NCI-H82 treated with DMSO at 0.1 percent for 48 hours (cell line): ENCODE results near the gene FIGLA.
"Not testable (repeated sequence)": the region's sequence is repeated elsewhere in the genome, so short reads cannot be mapped to it uniquely, and the experiment has no call there.

Source experiments
- DNase-seq: peaks from one replicate; lab custom pipeline; 2025; ENCODE audit not compliant: unreplicated experiment; lab: John Stamatoyannopoulos, UW

The FIGLA gene

DNA sequence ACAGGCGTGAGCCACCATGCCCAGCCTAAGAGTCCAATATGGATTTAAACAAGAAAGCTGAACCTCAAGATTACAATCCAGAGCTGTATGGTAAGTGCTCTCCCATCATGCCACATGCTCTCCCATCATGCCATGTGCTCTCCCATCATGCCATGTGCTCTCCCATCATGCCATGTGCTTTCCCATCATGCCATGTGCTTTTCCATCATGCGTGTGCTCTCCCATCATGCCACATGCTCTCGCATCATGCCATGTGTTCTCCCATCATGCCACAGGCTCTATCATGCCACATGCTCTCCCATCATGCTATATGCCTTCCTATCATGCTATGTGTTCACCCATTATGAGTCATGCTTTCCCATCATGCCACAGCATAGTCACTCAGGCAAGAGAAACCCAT lies 43.2 kb downstream of the FIGLA start:
- no peak for DNase-seq

DNA sequence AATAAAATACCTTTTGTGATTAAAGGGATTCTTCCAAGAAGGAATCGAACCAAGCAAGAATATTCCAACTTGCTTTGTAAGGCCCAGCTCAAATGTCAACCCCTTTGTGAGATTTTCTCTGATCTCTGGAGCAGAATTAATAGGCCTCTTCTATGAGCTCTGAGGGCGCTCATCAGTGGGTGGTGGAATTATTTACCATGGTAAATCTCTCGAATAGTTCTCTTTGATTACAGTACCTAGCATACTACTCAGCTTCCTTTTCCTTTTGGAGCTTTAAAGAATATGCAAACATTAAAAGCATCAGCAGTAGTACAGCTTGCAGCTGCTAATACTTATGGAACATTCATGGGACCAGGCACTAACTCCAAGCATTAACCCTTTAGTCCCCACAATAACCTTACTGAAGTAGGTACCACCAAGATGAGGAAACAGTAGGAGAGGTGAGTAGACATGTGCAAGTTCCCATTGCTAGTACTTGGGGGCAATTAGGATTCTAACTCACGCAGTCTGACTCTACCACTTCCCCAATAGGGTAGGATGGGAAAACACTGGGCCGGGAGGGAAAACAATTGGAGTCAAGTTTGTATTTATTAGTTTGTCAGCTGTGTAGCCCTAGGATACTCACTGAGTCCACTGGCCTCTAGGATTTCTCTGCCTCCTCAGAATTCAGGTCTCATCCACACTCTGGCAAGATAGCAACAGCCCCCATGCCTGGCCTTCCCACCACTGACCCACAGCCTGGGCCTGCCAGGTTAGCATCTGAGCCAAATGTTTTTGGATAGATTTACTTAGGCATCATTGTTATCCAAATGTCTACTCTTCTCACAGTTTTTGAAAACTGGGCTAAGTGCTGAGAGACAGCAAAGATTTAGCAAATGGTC lies 44.1 kb downstream of the FIGLA start:
- DNase-seq: no peak

DNA sequence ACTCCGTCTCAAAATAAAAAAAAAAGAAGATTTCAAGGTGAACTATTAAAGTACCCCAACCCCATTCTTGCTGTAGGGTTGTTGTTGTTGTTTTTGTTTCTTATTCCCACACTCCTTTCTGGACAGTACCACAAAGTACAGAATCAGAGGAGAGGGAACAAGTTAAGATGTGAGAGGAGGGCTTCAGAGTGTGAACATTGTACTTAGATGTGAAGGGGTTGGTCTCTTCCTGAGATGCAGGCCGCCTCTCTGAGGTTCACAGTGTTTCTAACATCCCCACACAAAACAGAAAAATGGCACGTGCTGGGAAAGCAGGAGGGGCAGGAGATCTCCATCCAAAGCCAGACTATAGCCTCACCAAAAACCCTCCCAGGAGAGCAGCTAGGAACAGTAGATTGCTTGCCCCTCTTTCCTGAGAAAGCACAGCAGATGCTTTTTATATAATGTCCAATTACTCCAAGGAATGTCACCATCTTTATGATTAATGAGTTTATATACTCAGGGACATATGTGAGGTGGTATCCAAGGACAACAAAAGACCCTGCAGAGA lies 45.1 kb downstream of the FIGLA start:
- no peak for DNase-seq

DNA sequence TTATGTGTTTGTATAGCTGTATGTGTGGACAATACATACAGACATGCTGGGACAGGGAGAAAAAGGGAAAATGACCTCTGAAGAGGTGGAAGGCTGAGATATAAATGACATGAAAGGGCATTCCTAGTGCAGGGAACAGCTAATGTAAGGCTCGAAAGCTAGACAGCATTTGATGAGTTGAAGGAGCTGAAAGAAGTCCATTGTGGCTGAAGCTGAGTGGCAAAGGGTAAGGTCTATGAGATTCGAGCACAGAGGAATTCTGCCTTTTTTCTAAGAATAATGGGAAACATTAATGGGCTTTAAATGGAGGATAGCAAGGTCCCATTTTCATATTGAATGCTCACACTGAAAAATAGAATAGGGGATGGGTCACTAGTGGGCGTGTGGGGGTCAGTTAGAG lies 46.0 kb downstream of the FIGLA start:
- no peak for DNase-seq

DNA sequence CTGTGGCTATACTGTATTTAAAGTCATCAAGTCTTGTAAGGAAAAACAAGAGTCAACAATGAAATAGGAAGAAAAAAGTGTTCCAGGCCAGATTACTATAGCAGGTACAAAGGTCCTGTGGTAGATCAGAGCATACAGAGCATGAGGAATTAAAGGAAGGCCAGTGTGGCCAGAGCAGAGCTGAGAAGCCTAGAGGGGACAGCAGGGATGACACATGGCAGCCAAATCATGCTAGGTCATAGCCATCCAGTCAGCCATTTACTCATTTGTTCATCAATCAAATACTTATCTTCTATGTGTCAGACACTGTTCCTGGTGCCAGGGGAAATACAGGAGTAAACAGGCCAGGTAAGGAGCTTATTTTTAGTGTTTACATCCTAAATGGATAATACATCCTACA lies 46.8 kb downstream of the FIGLA start:
- DNase-seq: no peak

DNA sequence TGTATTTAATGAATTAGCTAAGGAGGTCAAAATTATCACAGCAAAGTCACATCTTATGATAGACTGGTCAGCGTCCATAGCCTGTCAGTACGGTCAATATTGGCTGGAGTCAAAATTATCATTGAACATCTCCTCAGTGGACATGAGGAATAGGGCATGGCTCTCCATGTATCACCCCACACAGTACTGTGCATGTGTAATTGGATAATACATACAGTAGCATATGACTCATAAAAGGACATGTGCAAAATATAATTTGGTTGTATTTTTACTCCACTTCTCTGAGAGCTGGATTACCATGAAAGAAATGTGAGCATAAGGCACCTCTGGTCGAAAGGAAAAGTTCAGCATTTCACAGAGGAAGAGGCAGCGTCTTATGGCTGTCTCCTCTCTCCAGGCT lies 47.4 kb downstream of the FIGLA start:
- DNase-seq: no peak

DNA sequence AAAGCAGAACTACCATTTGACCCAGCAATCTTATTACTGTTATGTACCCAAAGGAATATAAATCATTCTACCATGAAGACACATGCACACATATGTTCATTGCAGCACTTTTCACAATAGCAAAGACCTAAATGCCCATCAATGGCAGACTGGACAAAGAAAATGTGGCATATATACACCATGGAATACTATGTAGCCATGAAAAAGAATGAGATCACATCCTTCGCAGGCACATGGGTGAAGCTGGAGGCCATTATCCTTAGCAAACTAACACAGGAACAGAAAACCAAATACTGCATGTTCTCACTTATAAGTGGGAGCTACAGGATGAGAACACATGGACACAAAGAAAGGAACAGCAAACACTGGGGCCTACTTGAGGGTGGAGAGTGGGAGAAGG lies 51.0 kb downstream of the FIGLA start:
- DNase-seq: not testable (repeated sequence)

DNA sequence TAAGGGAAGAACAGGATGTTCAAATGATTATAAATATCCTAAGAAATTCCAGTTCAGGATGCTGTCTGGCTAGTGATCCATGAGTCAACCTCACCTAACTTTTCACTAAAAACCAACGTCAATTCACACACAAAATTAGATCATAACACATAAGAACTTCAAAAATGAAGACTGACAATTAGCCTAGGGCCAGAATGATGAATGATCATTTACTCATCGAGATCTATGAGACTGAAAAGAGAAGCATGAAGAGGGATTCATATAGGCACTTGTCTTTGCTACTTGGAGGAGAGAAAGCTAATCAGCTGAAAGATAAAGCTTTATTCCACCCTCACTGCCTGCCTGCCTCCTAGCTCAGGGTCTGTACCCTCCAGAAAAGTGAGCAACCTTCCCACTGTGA lies 52.3 kb downstream of the FIGLA start:
- DNase-seq: no peak

DNA sequence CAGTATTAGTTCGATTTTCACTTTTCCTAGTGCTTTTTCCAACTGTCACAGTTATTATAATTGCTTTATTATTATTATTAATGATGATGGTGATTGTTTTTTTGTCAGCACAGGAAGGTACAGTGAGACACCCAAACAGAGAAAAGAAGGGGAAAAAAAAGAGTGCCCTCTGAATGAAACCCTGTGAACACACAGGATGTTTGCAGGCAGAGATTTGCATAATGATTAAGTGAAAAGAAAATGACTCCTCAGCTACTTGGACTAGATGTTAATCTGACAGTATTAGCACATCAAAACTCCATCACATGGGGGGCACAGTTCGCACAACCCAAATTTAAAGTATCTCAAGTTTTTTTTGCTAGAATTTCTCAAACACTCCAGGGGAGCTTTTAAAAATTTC lies 55.4 kb downstream of the FIGLA start:
- DNase-seq: no peak

DNA sequence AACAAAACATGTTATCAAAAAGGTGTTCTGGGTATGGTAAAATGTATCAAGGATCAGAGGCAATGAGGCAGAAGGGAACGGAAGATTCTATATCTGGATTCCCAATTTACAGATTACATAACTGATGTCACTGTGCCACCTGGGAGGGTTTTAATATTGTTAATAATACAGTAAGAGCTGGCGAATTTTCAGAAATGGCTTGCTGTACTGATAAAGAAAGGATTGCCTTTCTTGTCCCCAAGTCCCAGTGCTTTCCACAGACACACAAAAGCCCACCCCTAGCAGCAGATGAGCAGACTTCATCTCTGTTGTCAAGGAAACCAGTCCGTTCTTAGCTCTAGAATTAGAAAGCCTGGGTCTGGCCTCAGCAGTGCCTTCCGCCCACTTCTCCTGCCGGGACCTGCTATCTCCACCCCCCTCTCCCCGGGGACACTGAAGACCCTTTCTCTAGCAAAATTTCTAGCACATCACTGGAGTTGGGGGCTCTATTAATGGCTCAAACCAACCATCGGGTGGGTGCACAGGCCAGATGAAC lies 56.7 kb downstream of the FIGLA start:
- no peak for DNase-seq

DNA sequence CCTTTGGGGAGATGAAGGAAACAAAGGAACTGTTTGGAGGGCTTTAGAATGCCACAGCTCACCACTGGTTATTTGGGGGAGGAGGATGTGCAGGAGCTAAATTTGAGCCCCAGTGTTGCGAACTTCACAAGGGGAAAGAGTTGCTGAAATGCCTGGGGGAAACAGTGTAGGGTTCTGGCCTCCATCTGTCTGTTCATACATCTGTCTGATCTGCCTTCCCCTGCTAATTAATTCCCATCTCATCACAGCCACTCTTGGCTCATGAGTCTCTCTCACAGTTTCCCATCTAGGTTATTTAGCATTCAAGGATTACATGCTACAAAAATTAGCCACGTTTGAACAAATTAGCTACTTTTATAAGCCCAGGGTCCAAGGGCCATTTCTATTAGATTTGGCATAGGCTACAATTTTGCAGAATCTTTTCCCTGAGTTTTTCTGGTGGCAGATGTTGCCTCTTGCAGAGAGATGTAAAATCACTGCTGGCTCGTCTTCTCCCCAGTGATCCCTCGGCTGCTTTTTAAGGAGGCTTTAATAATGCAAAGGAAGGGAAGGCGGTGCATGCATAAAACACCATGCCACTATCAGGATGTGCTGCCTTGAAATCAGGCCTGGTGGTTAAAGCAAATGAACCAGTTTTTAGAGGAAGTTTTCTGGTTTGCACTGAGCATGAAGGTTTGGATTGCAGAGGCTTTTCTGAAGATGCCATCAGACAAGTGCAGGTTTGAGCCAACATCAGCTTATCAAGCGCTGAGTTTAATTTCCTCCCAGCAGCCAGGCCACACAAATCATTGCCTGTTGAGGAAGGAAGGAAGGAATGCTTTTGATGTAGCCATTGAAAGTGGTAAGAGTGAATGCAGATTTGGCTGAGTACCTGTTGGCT lies 57.4 kb downstream of the FIGLA start:
- no peak for DNase-seq

DNA sequence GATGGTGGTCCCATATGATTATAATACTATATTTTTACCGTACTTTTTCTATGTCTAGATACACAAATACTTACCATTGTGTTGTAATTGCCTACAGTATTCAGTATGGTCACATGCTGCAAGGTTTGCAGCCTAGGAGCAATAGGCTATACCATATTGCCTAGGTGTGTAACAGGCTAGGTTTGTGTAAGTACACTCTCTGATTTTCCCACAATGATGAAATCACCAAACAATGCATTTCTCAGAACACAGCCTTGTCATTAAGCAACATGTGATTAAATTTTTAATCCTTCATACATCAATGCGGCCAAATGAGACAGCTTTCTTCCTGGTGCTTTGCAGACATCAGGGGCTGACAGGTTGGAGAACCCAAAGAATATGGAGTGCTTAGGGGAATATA lies 59.7 kb downstream of the FIGLA start:
- no peak for DNase-seq

DNA sequence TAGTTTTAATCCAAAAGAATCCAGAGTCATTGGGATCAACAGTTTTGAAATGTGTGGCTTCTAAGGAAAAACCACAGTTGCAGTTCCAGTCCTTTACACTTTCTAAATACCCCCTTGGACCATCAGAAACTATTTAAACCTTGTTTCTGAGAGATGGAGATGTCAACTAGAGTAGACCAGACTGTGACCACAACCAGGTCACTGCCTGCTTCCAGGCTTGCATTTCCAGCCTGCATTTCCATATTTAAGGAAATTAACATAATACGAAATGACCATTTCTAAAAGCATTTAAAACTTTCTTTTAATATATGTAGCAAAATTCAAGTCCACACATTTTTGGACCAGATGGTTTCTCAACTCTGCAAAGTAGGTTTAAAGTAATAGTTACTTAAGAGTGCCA lies 60.8 kb downstream of the FIGLA start:
- DNase-seq: no peak

DNA sequence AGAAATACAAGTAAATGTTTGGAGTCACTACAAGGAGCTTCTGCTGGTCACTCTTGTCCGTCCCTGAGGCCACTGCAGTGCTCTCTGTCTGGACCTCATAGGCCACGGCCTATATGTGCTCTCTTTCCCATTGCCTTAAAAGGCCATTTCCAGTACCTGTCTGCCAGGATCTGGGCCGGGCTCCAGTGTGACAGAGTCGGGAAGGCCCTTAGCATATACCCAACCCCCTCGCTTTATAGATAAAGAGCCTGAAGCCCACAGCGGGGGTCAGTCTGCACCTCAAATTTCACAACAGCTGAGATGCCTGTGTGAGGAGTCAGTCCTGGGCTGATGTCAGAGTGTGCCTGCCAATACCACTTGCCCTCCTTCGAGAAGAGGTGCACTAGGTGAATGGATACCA lies 62.3 kb downstream of the FIGLA start:
- no peak for DNase-seq
